Astrocyte (in vitro differentiated cells and primary cell): ENCODE results near the gene ZNF780A.

Experiments
- EZH2 ChIP-seq: IDR thresholded peaks from 2 replicates; pipeline ENCODE4 v1.6.1; 2012; ENCODE audit warnings: mild to moderate bottlenecking, low read length, inconsistent platforms; ENCODE audit not compliant: insufficient read depth
- TF ChIP-seq, protein P1 (sequence below): IDR thresholded peaks from 2 replicates; pipeline ENCODE4 v1.5.1; 2011; ENCODE audit warnings: low read depth, mild to moderate bottlenecking, inconsistent platforms, low read length, moderate library complexity; ENCODE audit not compliant: insufficient read depth

DNA sequence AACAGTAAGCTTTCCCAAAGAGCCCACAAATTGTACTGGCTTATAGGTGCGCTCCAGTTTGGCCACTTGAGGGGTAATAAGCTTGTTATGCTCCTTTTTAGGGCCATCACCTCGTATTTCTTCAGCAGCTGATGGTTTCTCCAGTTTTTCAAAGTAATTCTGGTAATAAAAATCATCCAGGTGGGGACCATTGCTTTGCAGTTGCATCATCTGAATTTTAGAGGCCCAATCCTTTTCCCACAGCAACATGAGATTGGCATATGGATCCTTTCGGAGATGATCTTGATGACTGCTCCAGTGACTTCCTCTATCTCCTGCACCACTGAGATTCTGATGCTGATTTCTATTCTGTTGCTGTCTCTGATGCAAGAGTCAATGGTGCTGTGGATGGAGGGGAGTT is 66.8 kb downstream of the ZNF780A start:
- TF ChIP-seq EZH2: no peak
- TF ChIP-seq, protein P1, sequence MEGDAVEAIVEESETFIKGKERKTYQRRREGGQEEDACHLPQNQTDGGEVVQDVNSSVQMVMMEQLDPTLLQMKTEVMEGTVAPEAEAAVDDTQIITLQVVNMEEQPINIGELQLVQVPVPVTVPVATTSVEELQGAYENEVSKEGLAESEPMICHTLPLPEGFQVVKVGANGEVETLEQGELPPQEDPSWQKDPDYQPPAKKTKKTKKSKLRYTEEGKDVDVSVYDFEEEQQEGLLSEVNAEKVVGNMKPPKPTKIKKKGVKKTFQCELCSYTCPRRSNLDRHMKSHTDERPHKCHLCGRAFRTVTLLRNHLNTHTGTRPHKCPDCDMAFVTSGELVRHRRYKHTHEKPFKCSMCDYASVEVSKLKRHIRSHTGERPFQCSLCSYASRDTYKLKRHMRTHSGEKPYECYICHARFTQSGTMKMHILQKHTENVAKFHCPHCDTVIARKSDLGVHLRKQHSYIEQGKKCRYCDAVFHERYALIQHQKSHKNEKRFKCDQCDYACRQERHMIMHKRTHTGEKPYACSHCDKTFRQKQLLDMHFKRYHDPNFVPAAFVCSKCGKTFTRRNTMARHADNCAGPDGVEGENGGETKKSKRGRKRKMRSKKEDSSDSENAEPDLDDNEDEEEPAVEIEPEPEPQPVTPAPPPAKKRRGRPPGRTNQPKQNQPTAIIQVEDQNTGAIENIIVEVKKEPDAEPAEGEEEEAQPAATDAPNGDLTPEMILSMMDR: no peak
